GM12878 (cell line): ENCODE results near the gene OR1J4. TPM values are rescaled to one million over a fixed set of nuclear protein-coding genes. Genes with fewer than 3 reads are reported as not detected.

Experiments
- ATAC-seq: fragments of 200-7000 bp; cut with Tn5 transposase; 3 replicates; pipeline ENCODE4 v1.9.1; 2020; ENCODE audit warnings: mild to moderate bottlenecking, moderate library complexity
- BruUV-seq: library from RNA; stranded (reverse); fragments of 400-500 nt; replicated peaks from 2 replicates; lab custom pipeline; 2021; lab: Mats Ljungman, UMichigan
- CTCF ChIA-PET: fragments of 300-600 bp; sonication (Branson Sonifier 250); formaldehyde crosslinking; extraction: SDS; loops from one replicate; lab custom pipeline; 2021; ENCODE audit warnings: inconsistent platforms; lab: Yijun Ruan, JAX
- POLR2A ChIA-PET: fragments of 350-600 bp; formaldehyde crosslinking; extraction: SDS; loops from one replicate; lab custom pipeline; 2021; ENCODE audit warnings: inconsistent platforms; lab: Charles Lee
- RAD21 ChIA-PET: fragments of 300-600 bp; sonication (Branson Sonifier 250); formaldehyde crosslinking; loops from one replicate; lab custom pipeline; 2023; ENCODE audit warnings: antibody characterized with exemption; ENCODE audit not compliant: unreplicated experiment; lab: Charles Lee
- SMC1A ChIA-PET: fragments of 300-600 bp; sonication (Branson Sonifier 250); formaldehyde crosslinking; loops from one replicate; lab custom pipeline; 2023; ENCODE audit not compliant: unreplicated experiment, uncharacterized antibody; lab: Charles Lee
- DNase-seq: peaks from one replicate; pipeline ENCODE4 v3.0.0-alpha.2; 2011; ENCODE audit warnings: low read depth, low spot score
- FAIRE-seq: peaks from 3 replicates; lab custom pipeline; 2011; peaks lifted over from hg19 to GRCh38; lab: Jason Lieb, UNC
- H2AFZ ChIP-seq: 2 replicates; pipeline ENCODE4 v1.6.0; 2011; ENCODE audit warnings: low read depth, low read length, control low read depth; ENCODE audit not compliant: control insufficient read depth
- H3K27ac ChIP-seq: 2 replicates; pipeline ENCODE4 v1.5.1; 2011; ENCODE audit warnings: control low read depth; ENCODE audit not compliant: control insufficient read depth, insufficient read depth
- H3K27me3 ChIP-seq, 2 experiments: replicated peaks in 1 of 2; 2 replicates each; pipeline versions ENCODE4 v1.6.0 to v1.6.1; 2011; ENCODE audit warnings: low read length in 1 of 2; ENCODE audit not compliant: control insufficient read depth in 2 of 2, insufficient read depth in 2 of 2
- H3K36me3 ChIP-seq, 2 experiments: 2 replicates each; pipeline ENCODE4 v1.5.1; 2011; ENCODE audit warnings: low read length in 1 of 2; ENCODE audit not compliant: control insufficient read depth in 2 of 2, insufficient read depth in 2 of 2
- H3K4me1 ChIP-seq: 2 replicates; pipeline ENCODE4 v1.6.1; 2011; ENCODE audit warnings: mild to moderate bottlenecking, low read length, moderate library complexity, mixed read lengths; ENCODE audit not compliant: control insufficient read depth, insufficient read depth
- H3K4me2 ChIP-seq: 2 replicates; pipeline ENCODE4 v1.6.0; 2011; ENCODE audit warnings: control low read depth; ENCODE audit not compliant: control insufficient read depth, insufficient read depth
- H3K4me3 ChIP-seq: fragments of 200-600 bp; sonication (generic); 2 replicates; pipeline ENCODE4 v1.5.1; 2016
- H3K79me2 ChIP-seq: 2 replicates; pipeline ENCODE4 v1.6.0; 2011; ENCODE audit warnings: low read length; ENCODE audit not compliant: control insufficient read depth, insufficient read depth
- H3K9ac ChIP-seq: 2 replicates; pipeline ENCODE4 v1.8.0; 2011; ENCODE audit warnings: low read length, control low read depth, mixed read lengths; ENCODE audit not compliant: control insufficient read depth, insufficient read depth
- H3K9me3 ChIP-seq: replicated peaks from 3 replicates; pipeline ENCODE4 v1.5.1; 2011; ENCODE audit warnings: mild to moderate bottlenecking, low read length; ENCODE audit not compliant: control insufficient read depth, insufficient read depth
- H4K20me1 ChIP-seq: 2 replicates; pipeline ENCODE4 v1.6.0; 2011; ENCODE audit not compliant: control insufficient read depth, insufficient read depth
- CBX3 ChIP-seq: fragments of 200-600 bp; sonication (generic); IDR thresholded peaks from 2 replicates; pipeline ENCODE4 v1.6.1; 2016; ENCODE audit warnings: low read depth, borderline replicate concordance
- FOS ChIP-seq: IDR thresholded peaks from 3 replicates; pipeline ENCODE4 v1.6.1; 2011; ENCODE audit warnings: borderline replicate concordance; ENCODE audit not compliant: insufficient read length; ENCODE audit errors: extremely low read depth
- FOXM1 ChIP-seq: IDR thresholded peaks from 2 replicates; pipeline ENCODE4 v1.6.1; 2012; ENCODE audit warnings: low read depth, mild to moderate bottlenecking, inconsistent platforms, low read length, moderate library complexity
- NR2C1 ChIP-seq: fragments of 450-650 bp; IDR thresholded peaks from 2 replicates; pipeline ENCODE4 v1.6.1; 2017; ENCODE audit warnings: antibody characterized with exemption, mild to moderate bottlenecking, moderate library complexity
- PAX5 ChIP-seq: IDR thresholded peaks from 2 replicates; pipeline ENCODE4 v1.6.1; 2011; ENCODE audit warnings: low read depth, low read length, borderline replicate concordance
- PAX8 ChIP-seq: fragments of 450-650 bp; IDR thresholded peaks from 2 replicates; pipeline ENCODE4 v1.6.1; 2017; ENCODE audit warnings: mild to moderate bottlenecking, moderate library complexity
- SREBF1 ChIP-seq: IDR thresholded peaks from 2 replicates; pipeline ENCODE4 v1.6.1; 2012; ENCODE audit warnings: mild to moderate bottlenecking, low read length
- ZZZ3 ChIP-seq: IDR thresholded peaks from 2 replicates; pipeline ENCODE4 v1.6.1; 2011; ENCODE audit warnings: low read depth; ENCODE audit not compliant: control insufficient read depth, insufficient read length
- WGBS: methylation state at CpG from one replicate; pipeline ENCODE4 v1.1.6; 2016; ENCODE audit warnings: low lambda C conversion rate; ENCODE audit not compliant: insufficient replicate concordance, insufficient coverage; ENCODE audit errors: missing lambda C conversion rate; 5-methylcytosine and 5-hydroxymethylcytosine counted together
- in situ Hi-C: fragments of 300-500 bp; cut with MboI; formaldehyde crosslinking; loops from 9 replicates; pipeline ENCODE4 v1.14.3; 2018; ENCODE audit warnings: mixed read lengths
- intact Hi-C: fragments of 100-400 bp; cut with micrococcal nuclease; formaldehyde crosslinking; loops from one replicate; pipeline ENCODE4 v1.14.2; 2022; ENCODE audit not compliant: unreplicated experiment
- polyA plus RNA-seq, 11 experiments: library from polyadenylated mRNA; depleted of rRNA in 4 of 11; unstranded in 6 of 11; stranded (reverse) in 5 of 11; fragments of >200 nt; fragmentation: Nextera tagmentation in 4 of 11; fragmentation: Illumina TruSeq in 1 of 11; extraction: Ambion mirVana in 4 of 11; extraction: Trizol in 1 of 11; gene quantifications; 1 replicate in 1 of 11; 2 replicates in 10 of 11; pipeline versions ENCODE4 v1.2.1 to v1.2.3, GENCODE V29; 2011 to 2016; ENCODE audit warnings: inconsistent platforms in 2 of 11, missing spikeins in 2 of 11, low read depth in 1 of 11
- total RNA-seq, 4 experiments: library from RNA; depleted of rRNA in 3 of 4; stranded (reverse); fragments of >200 nt in 3 of 4; fragmentation: Illumina TruSeq in 1 of 4; extraction: Trizol in 1 of 4; gene quantifications; 2 replicates each; pipeline versions ENCODE4 v1.2.1 to v1.2.3, GENCODE V29; 2013 to 2021
- TF ChIP-seq, protein P1 (sequence below): fragments of 150-350 bp; IDR thresholded peaks from 2 replicates; pipeline ENCODE4 v1.6.1; 2014; ENCODE audit warnings: mild to moderate bottlenecking, low read depth, low read length
- TF ChIP-seq, protein P2 (sequence below), 3 experiments: IDR thresholded peaks in 2 of 3; conservative IDR thresholded peaks in 1 of 3; 2 replicates each; pipeline ENCODE4 v1.5.1; 2011; ENCODE audit warnings: low read depth in 3 of 3, low read length in 3 of 3, mild to moderate bottlenecking in 3 of 3, control low read depth in 2 of 3, moderate library complexity in 2 of 3, inconsistent platforms in 1 of 3, mixed read lengths in 1 of 3; ENCODE audit not compliant: control insufficient read depth in 2 of 3, insufficient read depth in 1 of 3; ENCODE audit errors: extremely low read depth in 1 of 3

Gene OR1J4
- total and polyA plus RNA-seq, 10 of the 15 experiments (the other 5 are each of a cell fraction or from before 2014, with no cell fraction given) = 0.12 TPM; not detected in 9

DNA sequence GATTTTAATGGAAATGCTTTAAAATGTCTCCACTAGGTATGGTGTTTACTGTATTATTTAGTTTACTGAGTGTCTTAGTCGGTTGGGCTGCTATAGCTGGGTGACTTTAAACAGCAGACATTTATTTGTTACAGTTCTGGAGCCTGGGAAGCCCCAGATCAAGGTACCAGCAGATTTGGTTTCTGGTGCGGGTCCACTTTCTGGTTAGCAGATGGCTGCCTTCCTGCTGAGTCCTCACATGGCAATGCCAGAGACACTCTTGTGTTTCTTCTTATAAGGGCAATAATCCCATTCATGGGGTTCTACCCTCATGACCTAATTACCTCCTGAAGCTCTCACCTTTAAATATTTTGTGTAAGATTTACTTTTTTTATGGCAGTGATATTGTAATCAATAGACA lies 715 bp upstream of the OR1J4 start:
- no peak for DNase-seq
- no TSS peak for BruUV-seq
- H3K27me3 ChIP-seq = no peaks in the 10 kb centered on the region
- ATAC-seq = no peak
- no peak for TF ChIP-seq ZZZ3
- TF ChIP-seq, protein P1, sequence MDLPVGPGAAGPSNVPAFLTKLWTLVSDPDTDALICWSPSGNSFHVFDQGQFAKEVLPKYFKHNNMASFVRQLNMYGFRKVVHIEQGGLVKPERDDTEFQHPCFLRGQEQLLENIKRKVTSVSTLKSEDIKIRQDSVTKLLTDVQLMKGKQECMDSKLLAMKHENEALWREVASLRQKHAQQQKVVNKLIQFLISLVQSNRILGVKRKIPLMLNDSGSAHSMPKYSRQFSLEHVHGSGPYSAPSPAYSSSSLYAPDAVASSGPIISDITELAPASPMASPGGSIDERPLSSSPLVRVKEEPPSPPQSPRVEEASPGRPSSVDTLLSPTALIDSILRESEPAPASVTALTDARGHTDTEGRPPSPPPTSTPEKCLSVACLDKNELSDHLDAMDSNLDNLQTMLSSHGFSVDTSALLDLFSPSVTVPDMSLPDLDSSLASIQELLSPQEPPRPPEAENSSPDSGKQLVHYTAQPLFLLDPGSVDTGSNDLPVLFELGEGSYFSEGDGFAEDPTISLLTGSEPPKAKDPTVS = no peak
- TF ChIP-seq PAX5 = no peak
- TF ChIP-seq, protein P2, sequence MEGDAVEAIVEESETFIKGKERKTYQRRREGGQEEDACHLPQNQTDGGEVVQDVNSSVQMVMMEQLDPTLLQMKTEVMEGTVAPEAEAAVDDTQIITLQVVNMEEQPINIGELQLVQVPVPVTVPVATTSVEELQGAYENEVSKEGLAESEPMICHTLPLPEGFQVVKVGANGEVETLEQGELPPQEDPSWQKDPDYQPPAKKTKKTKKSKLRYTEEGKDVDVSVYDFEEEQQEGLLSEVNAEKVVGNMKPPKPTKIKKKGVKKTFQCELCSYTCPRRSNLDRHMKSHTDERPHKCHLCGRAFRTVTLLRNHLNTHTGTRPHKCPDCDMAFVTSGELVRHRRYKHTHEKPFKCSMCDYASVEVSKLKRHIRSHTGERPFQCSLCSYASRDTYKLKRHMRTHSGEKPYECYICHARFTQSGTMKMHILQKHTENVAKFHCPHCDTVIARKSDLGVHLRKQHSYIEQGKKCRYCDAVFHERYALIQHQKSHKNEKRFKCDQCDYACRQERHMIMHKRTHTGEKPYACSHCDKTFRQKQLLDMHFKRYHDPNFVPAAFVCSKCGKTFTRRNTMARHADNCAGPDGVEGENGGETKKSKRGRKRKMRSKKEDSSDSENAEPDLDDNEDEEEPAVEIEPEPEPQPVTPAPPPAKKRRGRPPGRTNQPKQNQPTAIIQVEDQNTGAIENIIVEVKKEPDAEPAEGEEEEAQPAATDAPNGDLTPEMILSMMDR (IDR thresholded peaks at IDR 0.05 in 2 of 3, conservative IDR thresholded peaks at IDR 0.05 in 1 of 3; ENCODE audit: control insufficient read depth in 2 of 3, extremely low read depth in 1 of 3, insufficient read depth in 1 of 3, low read depth in 3 of 3, low read length in 3 of 3) = no peak
- no peak for TF ChIP-seq FOS
- TF ChIP-seq SREBF1 = no peak
- TF ChIP-seq NR2C1 = no peak
- TF ChIP-seq PAX8 = no peak
- TF ChIP-seq FOXM1 = no peak
- no peak for TF ChIP-seq CBX3
- TF ChIP-seq, all 136 proteins: peak for 0
- H3K4me2 ChIP-seq = no peak overlapping the region
- RAD21 ChIA-PET = no interaction called here
- H2AFZ ChIP-seq = no peak overlapping the region
- no peaks in the 10 kb centered on the region for H3K79me2 ChIP-seq
- no peak overlapping the region for H3K9ac ChIP-seq
- no peak overlapping the region for H3K27ac ChIP-seq
- no peaks in the 10 kb centered on the region for H3K4me1 ChIP-seq
- no peaks in the 10 kb centered on the region for H4K20me1 ChIP-seq
- 17% methylated on average over 2 of the region's 2 CpGs for WGBS
- H3K36me3 ChIP-seq = no peaks in the 10 kb centered on the region
- CTCF ChIA-PET = no interaction called here
- H3K9me3 ChIP-seq = no peaks in the 10 kb centered on the region
- FAIRE-seq = no peak
- in situ Hi-C loops = no loop called here
- intact Hi-C loops = no loop called here
- SMC1A ChIA-PET = no interaction called here
- no peak overlapping the region for H3K4me3 ChIP-seq
- POLR2A ChIA-PET = no interaction called here
